Natural killer cell (primary cell): Measurements from ENCODE around the gene RBM6. TPM values are rescaled to one million over a fixed set of nuclear protein-coding genes. Genes with fewer than 3 reads are reported as not detected.
A peak's percentile ranks its signal among the peaks of the same experiment; 100 is the strongest.
"Not testable (repeated sequence)": the region's sequence is repeated elsewhere in the genome, so short reads cannot be mapped to it uniquely, and the experiment has no call there.

Experiments
- ATAC-seq, 3 donors: fragments of 150-1000 bp in 2 of 3; fragments of 200-7000 bp in 1 of 3; cut with Tn5 transposase; 1 replicate in 1 of 3; 2 replicates in 2 of 3; pipeline ENCODE4 v1.10.0; 2021; ENCODE audit warnings: mild to moderate bottlenecking in 2 of 3, moderate library complexity in 2 of 3
- DNase-seq, 2 donors: peaks; one replicate each; pipeline versions ENCODE4 v3.0.0 to v3.0.0-alpha.2; 2013 to 2021; ENCODE audit warnings: mixed read lengths in 1 of 2
- H3K27ac ChIP-seq: one replicate; pipeline ENCODE4 v1.5.1; 2013; ENCODE audit warnings: mild to moderate bottlenecking, low read length
- H3K27me3 ChIP-seq: one replicate; pipeline ENCODE4 v1.6.1; 2013; ENCODE audit warnings: low read length; ENCODE audit not compliant: control insufficient read depth, insufficient read depth
- H3K36me3 ChIP-seq: one replicate; pipeline ENCODE4 v1.6.1; 2013; ENCODE audit warnings: low read length; ENCODE audit not compliant: control insufficient read depth, insufficient read depth
- H3K4me1 ChIP-seq: one replicate; pipeline ENCODE4 v1.6.1; 2013; ENCODE audit warnings: low read length; ENCODE audit not compliant: control insufficient read depth, insufficient read depth
- H3K4me3 ChIP-seq: one replicate; pipeline ENCODE4 v1.5.1; 2013; ENCODE audit warnings: low read length
- H3K9me3 ChIP-seq: one replicate; pipeline ENCODE4 v1.6.1; 2013; ENCODE audit warnings: low read length; ENCODE audit not compliant: control insufficient read depth, insufficient read depth
- H3K27ac Mint-ChIP-seq, 2 donors: one replicate each; pipeline ENCODE4 v1.8.0; 2022; ENCODE audit warnings: mild to moderate bottlenecking in 2 of 2, mixed read lengths in 2 of 2, moderate library complexity in 1 of 2
- H3K27me3 Mint-ChIP-seq, 2 donors: one replicate each; pipeline ENCODE4 v1.8.0; 2022; ENCODE audit warnings: low read depth in 2 of 2, mixed read lengths in 2 of 2
- H3K36me3 Mint-ChIP-seq: one replicate; pipeline ENCODE4 v1.8.0; 2022; ENCODE audit warnings: mixed read lengths
- H3K4me1 Mint-ChIP-seq, 2 donors: one replicate each; pipeline ENCODE4 v1.8.0; 2022; ENCODE audit warnings: mixed read lengths in 2 of 2
- H3K4me3 Mint-ChIP-seq: one replicate; pipeline ENCODE4 v1.8.0; 2022; ENCODE audit warnings: mild to moderate bottlenecking, moderate library complexity, mixed read lengths
- H3K9me3 Mint-ChIP-seq, 2 donors: one replicate each; pipeline ENCODE4 v1.8.0; 2022; ENCODE audit warnings: mixed read lengths in 2 of 2
- WGBS: methylation state at CpG from one replicate; pipeline ENCODE4 v1.1.7; 2013; ENCODE audit warnings: missing lambda C conversion rate; ENCODE audit not compliant: insufficient coverage; 5-methylcytosine and 5-hydroxymethylcytosine counted together
- intact Hi-C: fragments of 100-400 bp; cut with micrococcal nuclease; formaldehyde crosslinking; loops from one replicate; pipeline ENCODE4 v1.14.2; 2022
- total RNA-seq, 4 donors: library from RNA; stranded (reverse); fragments of 120-200 nt in 1 of 4; gene quantifications; one replicate each; pipeline versions ENCODE4 v1.2.3 to v1.2.4, GENCODE V29; 2013 to 2022
- TF ChIP-seq, protein P1 (sequence below): fragments of 200-600 bp; IDR thresholded peaks from one replicate; pipeline ENCODE4 v1.8.0; 2022; ENCODE audit warnings: antibody characterized with exemption

RBM6 gene
- total RNA-seq, 3 donors from 2014 or later (not counting 1 experiment from before 2014, with no cell fraction given) = 155 to 193 (median 157) TPM

DNA sequence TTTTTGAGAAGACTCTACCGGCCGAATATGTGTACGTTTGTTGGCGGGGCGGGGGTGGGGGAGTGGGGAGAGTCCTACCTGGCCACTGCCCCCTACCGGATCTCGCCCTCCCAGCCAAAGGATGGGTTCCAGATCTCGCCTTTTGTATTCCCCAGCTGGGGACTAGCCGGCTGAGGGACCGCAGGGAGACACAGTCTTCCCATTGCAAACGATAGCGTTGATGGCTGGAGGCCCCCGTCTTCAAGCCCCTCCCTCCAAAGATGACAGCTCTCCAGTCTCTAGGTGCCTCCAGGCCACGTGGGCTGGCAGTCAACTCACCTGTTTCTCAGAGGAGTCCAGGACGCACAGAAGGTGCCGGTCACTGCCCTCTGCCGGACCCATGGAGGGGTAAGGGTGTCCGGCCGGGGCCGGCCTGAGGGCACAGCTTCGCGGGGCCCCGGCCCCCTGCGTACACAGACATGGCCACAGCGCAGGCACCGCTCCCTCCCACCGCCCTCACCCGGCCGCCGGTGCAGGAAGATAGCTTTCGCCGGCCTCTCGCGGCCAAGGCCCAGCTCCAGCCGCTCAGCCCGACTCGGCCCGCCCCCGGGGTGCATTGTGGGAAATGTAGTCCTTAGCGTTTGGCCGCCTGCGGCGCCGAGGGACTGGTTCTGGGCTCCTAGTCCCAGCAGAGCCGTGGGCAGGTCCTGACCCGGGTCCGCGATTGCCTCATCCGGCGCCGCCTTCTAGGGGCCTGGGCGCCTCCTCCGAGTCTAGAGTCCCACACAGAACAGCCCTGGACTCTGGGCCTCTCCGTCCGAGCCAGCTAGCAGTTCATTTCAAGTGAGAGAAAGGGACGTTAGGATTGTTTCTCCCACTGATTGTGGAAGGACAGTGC, 10.4 kb upstream of the RBM6 start, which contains the start of gene MON1A:
Gene MON1A (minus strand): TSS at position 521 of the 877 bp plus-strand sequence. CDS start 16,465 bp downstream, outside the sequence.
- no peaks in the 10 kb centered on the region for H3K9me3 Mint-ChIP-seq
- peaks cover 13 to 29% of the 10 kb centered on the region in 2 donors for H3K4me1 Mint-ChIP-seq
- peak within 1 kb of the TSS; percentile 76 for H3K4me3 ChIP-seq
- H3K27ac Mint-ChIP-seq = peak within 1 kb of the TSS; percentile 72 to 82
- intact Hi-C loops = loop anchor here (1.0 kb wide), 1 partner anchor 10 kb away; no protein-coding TSS in a partner anchor
- TF ChIP-seq, protein P1, sequence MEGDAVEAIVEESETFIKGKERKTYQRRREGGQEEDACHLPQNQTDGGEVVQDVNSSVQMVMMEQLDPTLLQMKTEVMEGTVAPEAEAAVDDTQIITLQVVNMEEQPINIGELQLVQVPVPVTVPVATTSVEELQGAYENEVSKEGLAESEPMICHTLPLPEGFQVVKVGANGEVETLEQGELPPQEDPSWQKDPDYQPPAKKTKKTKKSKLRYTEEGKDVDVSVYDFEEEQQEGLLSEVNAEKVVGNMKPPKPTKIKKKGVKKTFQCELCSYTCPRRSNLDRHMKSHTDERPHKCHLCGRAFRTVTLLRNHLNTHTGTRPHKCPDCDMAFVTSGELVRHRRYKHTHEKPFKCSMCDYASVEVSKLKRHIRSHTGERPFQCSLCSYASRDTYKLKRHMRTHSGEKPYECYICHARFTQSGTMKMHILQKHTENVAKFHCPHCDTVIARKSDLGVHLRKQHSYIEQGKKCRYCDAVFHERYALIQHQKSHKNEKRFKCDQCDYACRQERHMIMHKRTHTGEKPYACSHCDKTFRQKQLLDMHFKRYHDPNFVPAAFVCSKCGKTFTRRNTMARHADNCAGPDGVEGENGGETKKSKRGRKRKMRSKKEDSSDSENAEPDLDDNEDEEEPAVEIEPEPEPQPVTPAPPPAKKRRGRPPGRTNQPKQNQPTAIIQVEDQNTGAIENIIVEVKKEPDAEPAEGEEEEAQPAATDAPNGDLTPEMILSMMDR = no peak
- no peaks in the 10 kb centered on the region for H3K27me3 Mint-ChIP-seq
- WGBS = 4% methylated on average over 54 of the region's 56 CpGs
- H3K9me3 ChIP-seq = no peaks in the 10 kb centered on the region
- H3K4me3 Mint-ChIP-seq = peak within 1 kb of the TSS; percentile 81
- no peaks in the 10 kb centered on the region for H3K36me3 ChIP-seq
- H3K4me1 ChIP-seq = peaks cover 21% of the 10 kb centered on the region
- DNase-seq (peak; percentile 82 to 87), ATAC-seq (peak; percentile 95 to 96 (median 96))
- no peaks in the 10 kb centered on the region for H3K27me3 ChIP-seq
- H3K27ac ChIP-seq = peak within 1 kb of the TSS; percentile 66
- no peaks in the 10 kb centered on the region for H3K36me3 Mint-ChIP-seq

DNA sequence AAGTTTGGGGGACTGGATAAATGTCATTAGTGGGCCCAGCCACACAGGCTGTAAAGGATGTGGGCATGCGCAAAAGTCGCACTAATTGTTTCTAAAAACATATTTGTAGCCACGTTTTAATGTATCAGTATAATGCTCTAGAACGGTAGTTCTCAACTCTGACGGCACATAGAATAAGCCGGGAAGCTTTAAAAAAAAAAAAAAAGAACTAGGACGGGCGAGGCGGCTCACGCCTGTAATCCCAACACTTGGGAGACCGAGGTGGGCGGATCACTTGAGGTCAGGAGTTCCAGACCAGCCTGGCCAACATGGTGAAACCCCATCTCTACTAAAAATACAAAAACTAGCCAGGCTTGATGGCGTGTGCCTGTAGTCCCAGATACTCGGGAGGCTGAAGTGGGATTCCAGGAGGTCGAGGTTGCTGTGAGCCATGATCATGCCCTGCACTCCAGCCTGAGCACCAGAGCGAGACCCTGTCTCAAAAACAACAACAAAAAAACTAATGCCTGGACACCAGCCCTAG, 9.7 kb upstream of the RBM6 start:
- peak overlapping the region; percentile 81 for H3K4me3 Mint-ChIP-seq
- Histone ChIP-seq H3K9me3 (no peaks in the 10 kb centered on the region), H3K36me3 (no peaks in the 10 kb centered on the region), H3K4me1 (peaks cover 21% of the 10 kb centered on the region), H3K4me3 (peak overlapping the region; percentile 76), H3K27me3 (no peaks in the 10 kb centered on the region), H3K27ac (peak overlapping the region; percentile 66)
- ATAC-seq = no peak
- H3K27me3 Mint-ChIP-seq = no peaks in the 10 kb centered on the region
- DNase-seq = no peak
- H3K27ac Mint-ChIP-seq = peak overlapping the region; percentile 72 to 82
- TF ChIP-seq, protein P1 = no peak
- WGBS = 84% methylated on average over 13 of the region's 16 CpGs
- no peaks in the 10 kb centered on the region for H3K9me3 Mint-ChIP-seq
- H3K36me3 Mint-ChIP-seq = no peaks in the 10 kb centered on the region
- peaks cover 13 to 29% of the 10 kb centered on the region in 2 donors for H3K4me1 Mint-ChIP-seq
- intact Hi-C loops = no loop called here

DNA sequence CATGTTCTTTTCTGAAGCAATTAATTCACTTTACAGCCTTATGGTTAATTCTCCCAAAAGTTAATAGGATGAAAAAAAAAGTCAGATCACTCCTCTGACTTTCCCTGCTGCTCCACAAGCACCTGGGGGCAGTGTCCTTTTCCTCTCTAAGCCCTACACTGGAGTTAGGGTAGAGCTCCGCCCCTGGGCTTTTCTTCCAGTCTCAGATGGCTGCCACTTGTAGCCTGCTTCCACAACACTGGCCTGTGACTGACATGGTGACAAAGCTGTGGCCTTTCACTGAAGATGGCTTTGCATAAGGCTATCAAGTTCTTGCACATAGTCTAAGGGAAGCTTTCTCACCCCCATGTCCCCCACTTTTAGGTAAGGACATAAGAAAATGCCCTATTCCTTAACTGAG, 9.0 kb upstream of the RBM6 start:
- Mint-ChIP-seq H3K27ac (no peak overlapping the region), H3K27me3 (no peaks in the 10 kb centered on the region), H3K4me1 (peaks cover 9 to 25% of the 10 kb centered on the region in 2 donors), H3K36me3 (no peaks in the 10 kb centered on the region), H3K9me3 (no peaks in the 10 kb centered on the region), H3K4me3 (peak overlapping the region; percentile 17)
- Histone ChIP-seq H3K27ac (no peak overlapping the region), H3K4me3 (no peak overlapping the region), H3K27me3 (no peaks in the 10 kb centered on the region), H3K4me1 (peaks cover 21% of the 10 kb centered on the region), H3K9me3 (no peaks in the 10 kb centered on the region), H3K36me3 (no peaks in the 10 kb centered on the region)
- ATAC-seq (no peak), DNase-seq (no peak)
- intact Hi-C loops = no loop called here
- 91% methylated on average over 1 of the region's 1 CpG for WGBS
- TF ChIP-seq, protein P1 = no peak

DNA sequence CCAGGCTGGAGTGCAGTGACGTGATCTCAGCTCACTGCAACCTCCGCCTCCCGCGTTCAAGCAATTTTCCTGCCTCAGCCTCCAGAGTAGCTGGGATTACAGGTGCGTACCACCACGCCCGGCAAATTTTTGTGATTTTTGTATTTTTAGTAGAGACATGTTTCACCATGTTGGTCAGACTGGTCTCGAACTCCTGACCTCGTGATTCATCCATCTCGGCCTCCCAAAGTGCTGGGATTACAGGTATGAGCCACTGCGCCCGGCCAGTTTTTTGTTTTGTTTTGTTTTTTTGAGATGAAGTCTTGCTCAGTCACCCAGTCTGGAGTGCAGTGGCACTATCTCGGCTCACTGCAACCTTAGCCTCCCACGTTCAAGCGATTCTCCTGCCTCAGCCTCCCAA, 7.7 kb upstream of the RBM6 start:
- H3K36me3 Mint-ChIP-seq, H3K9me3 Mint-ChIP-seq, DNase-seq, H3K9me3 ChIP-seq, H3K27me3 ChIP-seq, H3K27ac Mint-ChIP-seq, ATAC-seq, H3K4me3 Mint-ChIP-seq, H3K27ac ChIP-seq, H3K36me3 ChIP-seq, H3K4me3 ChIP-seq, intact Hi-C loops, H3K27me3 Mint-ChIP-seq: not testable (repeated sequence)
- H3K4me1 ChIP-seq = peaks cover 21% of the 10 kb centered on the region
- 98% methylated on average over 15 of the region's 15 CpGs for WGBS
- H3K4me1 Mint-ChIP-seq = peaks cover 4 to 20% of the 10 kb centered on the region in 2 donors
